GM19395 (cell line): ENCODE data around the gene OCIAD2.
"Not testable (repeated sequence)": the region's sequence is repeated elsewhere in the genome, so short reads cannot be mapped to it uniquely, and the experiment has no call there.

Experiments
- ATAC-seq: cut with Tn5 transposase; IDR thresholded peaks from one replicate; pipeline ENCODE4 v1.9.1; 2021; ENCODE audit warnings: mild to moderate bottlenecking, moderate library complexity; ENCODE audit not compliant: unreplicated experiment

OCIAD2 gene

DNA sequence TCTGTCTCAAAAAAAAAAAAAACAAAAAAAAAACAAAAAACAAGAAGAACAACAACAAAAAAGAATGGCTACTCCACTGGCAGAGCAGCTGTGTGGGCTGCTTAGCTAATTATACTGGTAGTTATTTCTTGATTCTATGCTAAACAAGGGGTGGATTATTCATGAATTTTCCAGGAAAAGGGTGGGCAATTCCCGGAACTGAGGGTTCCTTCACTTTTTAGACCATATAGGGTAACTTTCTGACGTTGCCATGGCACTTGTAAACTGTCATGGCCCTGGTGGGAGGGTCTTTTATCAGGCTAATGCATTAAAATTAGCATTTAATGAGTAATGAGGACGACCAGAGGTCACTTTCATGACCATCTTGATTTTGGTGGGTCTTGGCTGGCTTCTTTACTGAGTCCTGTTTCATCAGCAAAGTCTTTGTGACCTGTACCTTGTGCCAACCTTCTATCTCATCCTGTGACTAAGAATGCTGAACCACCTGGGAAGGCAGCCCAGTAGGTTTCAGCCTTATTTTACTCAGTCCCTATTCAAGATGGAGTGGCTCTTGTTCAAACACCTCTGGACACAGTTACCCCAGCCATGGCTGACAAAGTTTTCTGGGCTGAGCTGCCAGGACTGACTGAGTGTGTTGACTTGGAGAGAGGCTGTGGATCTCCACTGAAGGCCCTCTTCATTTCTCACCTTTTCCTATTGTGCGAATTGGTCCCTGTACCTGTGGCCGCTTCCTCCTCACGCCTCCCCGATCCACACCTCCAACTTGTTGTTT, 1.3 kb upstream of the OCIAD2 start:
- ATAC-seq: no peak

DNA sequence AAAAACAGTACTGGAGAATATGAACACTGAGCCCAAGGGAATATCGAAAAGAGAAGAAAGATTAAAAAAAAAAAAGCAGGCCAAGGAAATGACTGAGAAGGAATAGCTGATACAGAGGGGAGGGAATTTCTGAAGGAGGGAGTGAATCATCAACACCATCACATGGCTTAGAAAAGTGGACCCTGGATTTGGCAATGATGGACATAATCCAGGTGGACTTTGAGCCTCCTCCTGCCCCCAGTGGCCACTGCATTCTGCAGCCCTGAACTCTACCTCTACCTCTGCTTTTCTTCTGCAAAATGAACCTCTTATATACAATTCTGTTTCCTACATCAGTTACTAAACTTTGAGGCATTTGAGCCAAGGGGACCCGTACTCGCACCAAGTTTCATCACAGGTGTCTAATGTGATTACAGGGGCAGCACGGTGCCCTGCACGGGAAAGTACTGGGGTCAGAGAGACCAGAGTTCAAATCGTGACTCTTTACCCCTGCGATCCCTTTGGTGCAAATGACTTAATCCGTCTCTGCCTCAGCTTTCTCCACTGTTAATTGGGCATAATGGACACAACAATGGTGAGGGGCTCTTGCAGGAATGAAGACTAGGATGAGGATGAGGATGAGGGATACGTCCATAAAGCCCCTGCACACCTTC, 1.1 kb downstream of the OCIAD2 start:
- ATAC-seq: no peak

DNA sequence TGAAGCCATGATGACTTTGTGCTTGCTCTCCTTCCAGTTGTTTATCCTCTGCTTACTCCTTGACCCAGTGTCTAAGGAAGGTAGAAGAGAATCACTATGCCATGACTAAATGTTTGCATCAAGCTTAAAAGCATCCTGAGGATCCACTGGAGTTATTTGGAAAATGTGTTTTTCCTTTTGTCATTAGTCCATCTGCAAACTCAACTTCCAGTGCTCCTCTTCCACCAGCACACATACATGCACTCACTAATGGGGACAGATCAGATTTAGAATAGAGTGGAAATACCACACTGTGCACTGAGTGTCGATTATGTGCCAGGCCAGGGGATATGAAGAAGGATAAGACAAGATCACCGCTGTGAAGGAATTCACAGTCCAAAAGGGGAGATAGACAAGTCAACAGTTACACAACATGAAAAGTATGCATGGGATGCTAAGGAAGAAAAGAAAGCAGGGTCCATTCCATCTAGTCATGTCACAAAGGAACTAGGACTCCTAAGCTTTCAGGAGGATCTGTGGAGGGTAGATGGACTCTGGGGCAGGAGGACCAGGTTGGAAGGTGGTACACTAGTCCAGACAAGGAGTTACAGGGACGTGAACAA, 1.9 kb downstream of the OCIAD2 start:
- ATAC-seq: no peak

DNA sequence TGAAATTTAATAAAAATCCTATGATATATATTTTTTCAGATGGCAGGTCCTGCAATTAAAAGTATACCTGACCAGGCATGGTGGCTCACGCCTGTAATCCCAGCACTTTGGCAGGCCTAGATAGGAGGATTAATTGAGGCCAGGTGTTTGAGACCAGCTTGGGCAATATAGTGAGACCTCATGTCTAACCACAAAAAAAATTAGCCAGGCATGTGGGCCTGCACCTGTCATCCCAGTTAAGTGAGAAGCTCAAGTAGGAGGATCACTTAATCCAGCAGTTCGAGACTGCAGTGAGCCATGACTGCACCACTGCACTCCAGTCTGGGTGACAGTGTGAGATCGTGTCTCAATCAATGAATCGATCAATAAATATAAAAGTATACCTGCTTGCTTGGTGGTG, 2.5 kb downstream of the OCIAD2 start:
- no peak for ATAC-seq

DNA sequence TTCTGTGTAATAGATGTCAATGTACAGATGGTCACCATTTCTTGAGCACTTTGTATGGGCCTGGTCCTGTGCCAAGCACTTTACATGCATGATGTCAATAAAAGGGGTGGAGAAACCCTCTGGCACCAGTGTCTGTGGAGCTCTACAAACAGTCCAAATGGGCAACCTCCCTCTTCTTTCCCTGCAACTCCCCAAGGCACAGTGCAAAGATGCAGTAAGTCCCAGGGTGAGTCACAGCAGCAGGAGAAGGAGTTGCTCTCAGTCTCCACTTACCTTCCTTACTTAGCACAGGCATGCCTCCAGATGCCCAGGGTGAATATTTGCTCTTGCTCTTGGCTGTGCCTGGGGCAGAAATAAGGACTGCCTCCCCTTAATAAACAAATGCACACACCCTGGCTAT, 4.3 kb downstream of the OCIAD2 start:
- no peak for ATAC-seq

DNA sequence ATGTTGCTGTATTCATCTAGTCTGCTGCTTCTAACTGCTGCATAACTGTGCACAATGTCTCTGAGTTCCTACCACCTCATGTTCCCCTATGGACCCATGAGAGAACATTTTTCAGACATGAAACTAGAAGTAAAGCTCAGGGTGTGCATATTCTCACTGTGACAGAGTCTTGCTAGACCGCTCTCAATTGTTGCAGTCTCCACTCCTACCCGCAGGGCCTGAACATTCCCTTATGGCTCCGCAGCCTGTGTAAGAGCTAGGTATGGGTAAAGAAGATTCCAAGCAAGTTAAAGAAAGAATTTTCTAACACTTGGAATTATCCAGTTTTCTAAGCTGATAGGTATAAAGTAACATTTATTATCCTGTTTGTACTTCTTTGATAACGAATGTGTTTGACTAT, 5.4 kb downstream of the OCIAD2 start:
- no peak for ATAC-seq

DNA sequence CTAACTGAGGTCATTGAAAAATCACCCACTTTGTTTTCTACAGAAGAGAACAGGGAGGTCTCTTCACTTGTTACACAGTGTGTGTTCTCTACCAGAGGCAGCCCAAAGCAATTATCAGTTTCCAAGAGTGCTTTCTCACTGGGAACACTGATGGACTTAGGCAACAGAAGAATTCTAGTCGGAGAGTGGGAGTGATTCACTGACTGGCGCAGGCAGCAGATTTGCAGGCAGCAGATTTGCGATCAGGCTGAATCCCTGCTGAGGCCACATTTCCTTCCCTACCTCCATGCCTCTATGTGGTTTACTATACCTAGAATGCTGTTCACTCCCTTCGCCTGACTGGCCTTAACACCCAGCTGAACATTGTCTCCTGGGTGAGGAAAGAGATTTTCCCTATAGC, 6.6 kb downstream of the OCIAD2 start:
- no peak for ATAC-seq

DNA sequence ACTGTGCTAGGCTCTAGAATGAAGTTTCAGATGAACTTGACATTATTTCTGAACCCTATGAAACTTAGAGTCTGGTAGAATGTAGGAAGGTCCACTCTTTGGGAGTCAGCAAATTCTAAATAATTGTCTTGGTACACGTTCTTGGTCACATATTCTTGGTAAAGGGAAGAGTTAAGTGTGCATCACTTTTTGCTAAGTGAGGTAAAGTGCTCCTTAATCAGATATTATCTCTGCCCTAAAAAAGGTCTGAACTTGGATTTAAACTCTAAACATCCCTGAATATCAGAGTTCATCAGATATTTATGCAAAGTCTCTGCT, 7.2 kb downstream of the OCIAD2 start:
- ATAC-seq: no peak

DNA sequence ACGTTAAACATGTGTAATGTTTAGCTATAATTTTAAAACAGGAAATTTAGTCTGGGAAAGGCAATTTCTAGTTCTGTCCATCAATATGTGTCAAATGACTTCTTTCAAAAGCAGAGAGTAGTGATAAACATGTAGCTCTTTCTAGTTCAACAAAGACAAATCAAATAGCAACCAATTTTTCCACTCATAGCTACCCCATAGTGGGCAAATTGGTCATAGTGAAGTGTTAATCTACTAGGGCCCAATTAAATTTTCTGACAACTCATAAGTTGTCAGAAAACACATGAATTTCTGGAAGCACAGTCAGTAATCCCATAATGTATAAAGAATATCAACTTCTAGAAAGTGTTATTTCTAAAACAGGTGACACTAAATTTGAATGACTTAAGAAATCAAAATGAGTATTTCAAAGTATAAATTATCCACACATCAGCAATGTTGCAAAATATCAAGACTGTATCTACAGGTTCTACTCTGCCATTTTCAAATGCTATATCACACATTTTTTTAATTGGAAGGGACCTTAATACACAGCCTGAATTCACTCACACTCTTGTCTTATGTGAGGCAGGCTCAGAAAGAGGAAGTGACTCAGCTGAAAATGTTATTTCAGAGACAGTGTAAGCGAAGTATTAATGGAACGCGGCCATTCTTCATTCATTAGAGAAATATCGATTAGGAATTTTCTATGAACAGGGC, 7.7 kb downstream of the OCIAD2 start:
- ATAC-seq: peak; percentile 78

DNA sequence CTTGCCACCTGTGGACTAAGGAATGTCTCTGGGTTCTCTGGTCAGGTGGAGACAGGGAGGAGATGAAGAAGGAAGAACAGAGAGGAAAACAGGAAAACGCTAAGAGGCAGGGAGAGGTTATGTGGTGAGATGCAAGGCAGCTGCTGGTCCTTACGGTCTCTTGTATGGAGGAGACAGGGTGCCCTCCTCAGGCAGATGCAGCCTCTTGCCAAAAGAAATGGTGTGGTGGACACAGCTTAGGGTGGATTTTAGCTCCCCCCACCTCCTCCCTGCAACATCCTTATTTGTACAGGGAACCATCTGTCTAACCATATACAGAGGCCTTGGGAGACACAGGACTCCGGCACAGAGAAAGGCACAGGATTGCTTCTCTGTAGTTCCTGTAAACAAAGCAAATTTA, 9.7 kb downstream of the OCIAD2 start:
- no peak for ATAC-seq

DNA sequence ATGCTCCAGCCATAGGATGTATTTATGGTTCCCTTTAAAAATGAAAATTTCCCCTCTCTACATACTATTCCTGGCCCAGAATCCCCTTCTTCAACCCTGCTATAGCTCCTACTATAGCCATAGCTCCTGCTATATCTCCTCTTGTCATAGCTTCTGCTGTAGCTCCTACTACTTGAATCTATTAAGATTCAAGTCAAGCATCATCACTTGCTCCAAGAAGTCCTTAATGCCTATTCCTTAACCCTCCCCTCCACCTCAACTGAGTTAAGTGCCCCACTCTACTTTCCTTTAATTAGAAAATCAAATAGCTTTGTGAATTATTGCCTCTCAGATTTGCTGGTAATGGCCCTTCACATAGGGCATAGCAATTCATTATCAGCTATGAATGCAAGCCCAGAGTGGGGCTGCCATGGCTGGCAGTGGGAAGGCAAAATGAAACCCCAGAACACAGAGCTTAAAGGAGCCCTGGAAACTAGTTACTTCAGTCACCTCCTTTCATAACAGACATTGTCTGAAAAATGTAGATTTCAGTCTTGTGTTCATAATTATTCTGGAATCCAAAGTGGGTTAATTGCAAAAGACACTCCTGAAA, 15.4 kb downstream of the OCIAD2 start:
- ATAC-seq: no peak

DNA sequence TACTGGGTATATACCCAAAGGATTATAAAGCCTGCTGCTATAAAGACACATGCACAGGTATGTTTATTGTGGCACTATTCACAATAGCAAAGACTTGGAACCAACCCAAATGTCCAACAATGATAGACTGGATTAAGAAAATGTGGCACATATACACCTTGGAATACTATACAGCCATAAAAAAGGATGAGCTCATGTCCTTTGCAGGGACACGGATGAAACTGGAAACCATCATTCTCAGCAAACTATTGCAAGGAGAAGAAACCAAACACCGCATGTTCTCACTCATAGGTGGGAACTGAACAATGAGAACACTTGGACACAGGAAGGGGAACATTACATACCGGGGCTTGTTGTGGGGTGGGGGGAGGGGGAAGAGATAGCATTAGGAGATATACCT, 16.8 kb downstream of the OCIAD2 start:
- ATAC-seq: not testable (repeated sequence)

DNA sequence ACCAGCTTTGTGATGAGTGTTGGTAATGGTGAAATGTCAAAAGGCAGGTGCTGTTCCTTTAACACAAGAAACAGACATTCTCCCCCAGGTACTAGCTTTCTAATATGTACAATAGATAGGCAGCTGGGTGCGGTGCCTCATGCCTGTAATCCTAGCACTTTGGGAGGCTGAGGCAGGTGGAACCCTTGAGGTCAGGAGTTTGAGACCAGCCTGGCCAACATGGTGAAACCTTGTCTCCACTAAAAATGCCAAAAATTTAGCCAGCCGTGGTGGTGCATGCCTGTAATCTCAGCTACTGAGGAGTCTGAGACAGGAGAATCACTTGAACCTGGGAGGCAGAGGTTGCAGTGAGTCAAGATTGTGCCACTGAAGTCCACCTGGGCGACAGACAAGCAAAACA, 24.9 kb downstream of the OCIAD2 start:
- not testable (repeated sequence) for ATAC-seq

DNA sequence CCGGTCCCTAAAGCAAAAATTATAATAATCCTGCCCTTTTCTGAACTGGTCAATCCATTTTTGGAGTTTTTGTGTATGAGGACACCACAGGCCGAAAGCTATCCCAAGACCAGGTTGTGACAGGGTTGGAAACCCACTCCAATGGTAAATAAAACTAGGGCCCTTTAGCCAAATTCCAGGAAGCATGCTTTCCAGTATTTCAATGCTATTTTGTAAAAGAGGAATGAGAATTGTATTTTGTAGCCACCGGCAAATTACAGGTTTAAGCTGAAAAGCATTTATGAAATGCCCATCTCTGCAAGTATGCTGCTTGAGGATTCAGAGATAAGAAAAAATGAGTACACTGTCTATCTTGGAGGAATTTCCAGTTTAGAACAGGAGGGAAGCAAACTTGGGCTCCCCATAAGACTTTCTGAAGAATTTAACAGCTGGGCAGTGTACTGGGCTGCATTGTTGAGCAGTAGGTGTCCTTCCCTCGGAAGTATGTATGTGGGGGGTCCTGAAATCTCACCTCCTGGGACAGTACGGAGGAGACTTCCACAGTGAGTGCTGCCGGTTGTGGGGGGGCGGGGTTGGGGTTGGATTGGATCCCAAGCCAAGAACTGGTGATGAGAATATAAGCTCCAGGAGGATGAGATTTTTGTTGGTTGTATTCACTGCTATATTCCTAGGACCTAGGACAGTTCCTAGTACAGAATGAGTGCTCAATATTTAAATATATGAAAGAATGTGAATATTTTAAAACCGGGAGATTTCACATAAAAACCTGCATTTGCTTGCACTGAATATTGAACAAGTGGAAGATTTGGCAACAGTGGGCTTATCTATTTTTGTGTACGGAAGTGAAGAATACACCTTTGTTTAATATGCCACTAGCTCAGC, 26.8 kb downstream of the OCIAD2 start:
- no peak for ATAC-seq

DNA sequence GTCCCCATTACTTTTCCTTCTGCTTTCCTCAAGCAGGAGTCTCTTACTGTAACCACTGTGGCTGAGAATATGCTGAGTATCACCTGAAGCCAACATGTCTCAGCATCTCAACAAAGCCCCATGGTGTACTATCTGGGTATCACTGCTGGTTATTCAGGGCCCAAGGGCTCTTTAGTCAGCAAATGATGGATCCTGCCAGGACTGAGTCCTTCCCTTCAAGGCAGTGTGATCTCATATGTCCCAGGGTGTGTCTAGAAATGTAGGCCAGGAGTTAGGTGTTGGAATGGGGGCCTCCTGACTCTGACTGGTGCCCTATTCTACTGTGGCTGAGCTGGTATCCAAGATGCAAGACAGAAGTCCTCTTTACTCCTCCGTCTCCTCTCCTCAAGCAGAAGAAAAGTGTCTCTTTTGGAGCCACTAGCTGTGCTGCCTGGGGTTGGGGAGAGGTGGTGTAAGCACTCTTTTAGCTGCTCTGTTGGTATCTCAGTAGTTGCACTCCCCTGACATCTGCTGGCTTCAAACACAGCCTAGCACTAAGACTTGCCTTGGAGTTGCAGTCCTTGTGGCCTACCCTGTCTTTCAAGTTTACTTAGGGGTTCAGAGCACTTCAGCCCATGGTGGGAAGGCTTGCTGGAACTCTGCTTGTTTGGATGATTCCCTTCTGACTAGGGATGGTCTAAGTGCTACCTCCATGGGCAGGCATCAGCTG, 28.6 kb downstream of the OCIAD2 start:
- ATAC-seq: no peak

DNA sequence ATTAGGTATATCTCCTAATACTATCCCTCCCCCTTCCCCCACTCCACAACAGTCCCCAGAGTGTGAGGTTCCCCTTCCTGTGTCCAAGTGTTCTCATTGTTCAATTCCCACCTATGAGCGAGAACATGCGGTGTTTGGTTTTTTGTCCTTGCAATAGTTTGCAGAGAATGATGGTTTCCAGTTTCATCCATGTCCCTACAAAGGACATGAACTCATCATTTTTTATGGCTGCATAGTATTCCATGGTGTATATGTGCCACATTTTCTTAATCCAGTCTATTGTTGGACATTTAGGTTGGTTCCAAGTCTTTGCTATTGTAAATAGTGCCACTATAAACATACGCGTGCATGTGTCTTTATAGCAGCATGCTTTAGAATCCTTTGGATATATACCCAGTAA, 41.9 kb downstream of the OCIAD2 start:
- not testable (repeated sequence) for ATAC-seq

DNA sequence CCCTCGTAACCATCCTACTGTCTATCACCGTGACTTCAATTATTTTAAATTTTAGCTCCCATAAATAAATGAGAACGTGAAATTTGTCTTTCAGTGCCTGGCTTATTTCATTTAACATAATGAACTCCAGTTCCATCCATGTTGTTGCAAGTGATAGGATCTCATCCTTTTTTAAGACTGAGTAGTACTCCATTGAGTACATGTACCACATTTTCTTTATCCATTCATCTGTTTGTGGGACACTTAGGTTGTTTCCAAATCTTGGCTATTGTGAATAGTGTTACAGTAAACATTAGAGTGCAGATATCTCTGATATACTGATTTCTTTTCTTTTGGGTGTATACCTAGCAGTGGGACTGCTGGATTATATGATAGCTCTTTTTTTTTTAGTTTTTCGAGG, 42.8 kb downstream of the OCIAD2 start:
- no peak for ATAC-seq

DNA sequence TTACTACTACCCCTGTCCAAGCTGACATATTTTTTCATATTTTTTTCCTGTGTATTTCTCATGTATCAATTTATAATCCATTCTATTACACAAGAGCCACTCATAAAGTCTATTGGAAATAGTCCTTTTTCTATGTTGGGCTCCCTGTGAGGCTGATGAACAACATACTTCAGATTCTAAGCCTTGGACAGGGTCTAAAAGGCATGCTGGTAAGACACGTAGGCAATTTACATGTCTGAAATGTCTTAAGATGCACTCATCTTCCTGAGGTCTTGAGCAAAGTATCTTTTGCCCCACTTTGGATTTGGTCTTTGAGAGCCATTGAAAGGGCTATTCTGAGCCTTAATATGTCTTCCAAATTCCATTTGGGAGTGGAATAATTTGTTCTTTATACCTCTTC, 43.9 kb downstream of the OCIAD2 start:
- ATAC-seq: no peak

DNA sequence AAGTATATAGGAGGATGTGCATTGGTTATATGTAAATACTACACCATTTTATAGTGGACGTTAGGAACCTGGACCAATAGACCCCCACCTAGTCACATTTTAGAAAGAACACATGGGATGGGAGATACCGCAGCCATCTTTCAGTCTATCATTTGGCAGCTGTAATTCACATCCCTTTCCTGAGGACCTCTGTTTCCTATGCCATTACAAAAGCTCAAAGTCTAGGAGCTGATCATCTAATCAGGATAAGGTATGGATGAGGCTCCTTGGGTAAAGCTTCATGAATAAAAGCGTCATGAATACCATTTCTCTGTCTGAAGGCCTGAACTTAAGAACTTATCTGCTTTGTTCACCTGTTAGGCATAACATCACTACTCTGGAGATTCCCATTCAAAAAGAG, 44.5 kb downstream of the OCIAD2 start:
- no peak for ATAC-seq

DNA sequence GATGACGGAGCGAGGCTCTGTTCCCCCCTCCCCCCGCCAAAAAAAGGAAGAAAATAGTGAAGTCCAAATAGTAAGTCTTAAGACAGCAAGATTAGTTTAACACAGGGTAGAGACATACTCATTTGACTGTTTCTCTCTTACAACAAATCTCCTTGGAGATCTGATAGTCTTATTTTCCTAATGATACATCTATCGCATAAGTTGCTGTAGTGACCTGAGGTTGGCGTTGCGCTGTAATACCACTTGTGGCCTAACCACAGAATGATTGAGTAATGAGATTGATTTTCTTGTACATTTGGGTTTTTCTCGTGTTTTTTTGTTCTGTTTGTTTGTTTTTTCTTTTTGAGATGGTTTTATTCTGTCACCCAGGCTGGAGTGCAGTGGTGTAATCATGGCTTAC, 48.4 kb downstream of the OCIAD2 start:
- ATAC-seq: no peak
